HepG2 (cell line): ENCODE data around the gene MIA. TPM values are rescaled to one million over a fixed set of nuclear protein-coding genes. Genes with fewer than 3 reads are reported as not detected.
A peak's percentile ranks its signal among the peaks of the same experiment; 100 is the strongest.

Experiments used
- ATAC-seq: fragments of 200-7000 bp; cut with Tn5 transposase; 3 replicates; pipeline ENCODE4 v1.9.1; 2020; ENCODE audit warnings: mild to moderate bottlenecking, moderate library complexity
- BruUV-seq: library from RNA; stranded (reverse); fragments of 400-500 nt; replicated peaks from 2 replicates; lab custom pipeline; 2021; lab: Mats Ljungman, UMichigan
- CTCF ChIA-PET: fragments of 300-600 bp; formaldehyde crosslinking; extraction: SDS; loops from one replicate; lab custom pipeline; 2021; ENCODE audit warnings: low total read pairs, inconsistent platforms, low intra/inter-chr PET ratio; lab: Yijun Ruan, JAX
- POLR2A ChIA-PET: fragments of 350-600 bp; sonication (Branson Sonifier 250); formaldehyde crosslinking; loops from one replicate; lab custom pipeline; 2020; ENCODE audit warnings: antibody characterized with exemption, inconsistent platforms; lab: Yijun Ruan, JAX
- DNase-seq: peaks from one replicate; pipeline ENCODE4 v3.0.0-alpha.2; 2015; ENCODE audit warnings: low spot score
- FAIRE-seq: peaks from 3 replicates; lab custom pipeline; 2011; peaks lifted over from hg19 to GRCh38; lab: Jason Lieb, UNC
- H2AFZ ChIP-seq: one replicate; pipeline ENCODE4 v1.6.1; 2011; ENCODE audit warnings: low read length, inconsistent platforms
- H3K27ac ChIP-seq: fragments of 300-600 bp; 3 replicates; pipeline ENCODE4 v1.8.0; 2011; ENCODE audit warnings: mixed run types, mild to moderate bottlenecking, mixed read lengths, low read length, inconsistent platforms; ENCODE audit not compliant: insufficient read depth; ENCODE audit errors: extremely low read length
- H3K27me3 ChIP-seq, 2 experiments: fragments of 200-600 bp in 1 of 2; 2 replicates in 1 of 2; 3 replicates in 1 of 2; pipeline versions ENCODE4 v1.6.0 to v1.8.0; 2011; ENCODE audit warnings: low read length in 2 of 2, mild to moderate bottlenecking in 2 of 2, moderate library complexity in 2 of 2, inconsistent platforms in 1 of 2; ENCODE audit not compliant: insufficient read depth in 2 of 2, control insufficient read depth in 1 of 2
- H3K36me3 ChIP-seq, 2 experiments: fragments of 200-600 bp in 1 of 2; replicated peaks in 1 of 2; 2 replicates in 1 of 2; 3 replicates in 1 of 2; pipeline versions ENCODE4 v1.5.1 to v1.8.0; 2011; ENCODE audit warnings: low read length in 2 of 2, inconsistent platforms in 1 of 2; ENCODE audit not compliant: insufficient read depth in 2 of 2, control insufficient read depth in 1 of 2
- H3K4me1 ChIP-seq: 2 replicates; pipeline ENCODE4 v1.5.1; 2012; ENCODE audit warnings: low read length, inconsistent platforms; ENCODE audit not compliant: insufficient read depth
- H3K4me2 ChIP-seq: 2 replicates; pipeline ENCODE4 v1.6.0; 2011; ENCODE audit warnings: low read depth, low read length, inconsistent platforms
- H3K4me3 ChIP-seq, 3 experiments: fragments of 200-600 bp in 1 of 3; sonication (generic), shearing (Covaris generic) in 1 of 3; replicated peaks in 1 of 3; 2 replicates each; pipeline ENCODE4 v1.5.1; 2011 to 2016; ENCODE audit warnings: low read length in 3 of 3, inconsistent platforms in 2 of 3, low read depth in 2 of 3, mild to moderate bottlenecking in 2 of 3, control low read depth in 1 of 3, mixed read lengths in 1 of 3; ENCODE audit not compliant: insufficient read depth in 1 of 3
- H3K79me2 ChIP-seq: one replicate; pipeline ENCODE4 v1.6.1; 2011; ENCODE audit warnings: low read length, inconsistent platforms; ENCODE audit not compliant: insufficient read depth
- H3K9ac ChIP-seq: 2 replicates; pipeline ENCODE4 v1.6.0; 2011; ENCODE audit warnings: mild to moderate bottlenecking, low read depth, low read length, inconsistent platforms; ENCODE audit not compliant: insufficient read depth
- H3K9me3 ChIP-seq: 2 replicates; pipeline ENCODE4 v1.5.1; 2012; ENCODE audit warnings: mild to moderate bottlenecking, low read length
- H4K20me1 ChIP-seq: 2 replicates; pipeline ENCODE4 v1.6.0; 2011; ENCODE audit warnings: inconsistent platforms, mild to moderate bottlenecking, low read length, moderate library complexity; ENCODE audit not compliant: insufficient read depth
- EZH2 ChIP-seq: conservative IDR thresholded peaks from 2 replicates; pipeline ENCODE4 v1.6.1; 2012; ENCODE audit warnings: mild to moderate bottlenecking, low read depth, low read length, moderate library complexity
- SMYD3 ChIP-seq: sonication (generic); formaldehyde crosslinking; IDR thresholded peaks from 2 replicates; pipeline ENCODE4 v1.8.1; 2023; ENCODE audit warnings: mild to moderate bottlenecking, missing genetic modification reagents
- STAG1 ChIP-seq: sonication (generic); formaldehyde crosslinking; IDR thresholded peaks from 2 replicates; pipeline ENCODE4 v1.4.0; 2020; ENCODE audit warnings: missing genetic modification reagents
- ZMAT3 ChIP-seq: sonication (generic); formaldehyde crosslinking; conservative IDR thresholded peaks from 2 replicates; pipeline ENCODE4 v1.7.0; 2021; ENCODE audit warnings: missing genetic modification reagents
- ZNF205 ChIP-seq: IDR thresholded peaks from 2 replicates; pipeline ENCODE4 v1.6.1; 2018; ENCODE audit warnings: missing biosample characterization, missing genetic modification reagents
- ZNF552 ChIP-seq: sonication (generic); formaldehyde crosslinking; IDR thresholded peaks from 2 replicates; pipeline ENCODE4 v1.9.0; 2022; ENCODE audit warnings: missing genetic modification reagents, mild to moderate bottlenecking, borderline replicate concordance
- ZNF747 ChIP-seq: sonication (generic); formaldehyde crosslinking; IDR thresholded peaks from 2 replicates; pipeline ENCODE4 v1.8.1; 2023; ENCODE audit warnings: missing genetic modification reagents, mild to moderate bottlenecking, borderline replicate concordance
- ZSCAN21 ChIP-seq: sonication (generic); formaldehyde crosslinking; IDR thresholded peaks from 2 replicates; pipeline ENCODE4 v1.8.0; 2022; ENCODE audit warnings: mild to moderate bottlenecking, missing genetic modification reagents, moderate library complexity, borderline replicate concordance
- WGBS: methylation state at CpG from one replicate; pipeline ENCODE4 v1.1.6; 2017; ENCODE audit warnings: low lambda C conversion rate; 5-methylcytosine and 5-hydroxymethylcytosine counted together
- in situ Hi-C: cut with HindIII; loops from 2 replicates; pipeline ENCODE4 v1.10.0; 2017; ENCODE audit warnings: low pct_unique_long_range_greater_than_20kb; ENCODE audit not compliant: extremely low pct_ligation_motif_present
- intact Hi-C: fragments of 100-400 bp; cut with micrococcal nuclease; formaldehyde crosslinking; loops from one replicate; pipeline ENCODE4 v1.10.0; 2022; ENCODE audit not compliant: unreplicated experiment
- polyA plus RNA-seq, 8 experiments: library from polyadenylated mRNA; depleted of rRNA in 3 of 8; stranded (reverse) in 7 of 8; unstranded in 1 of 8; fragments of >200 nt; fragmentation: Illumina TruSeq in 4 of 8; extraction: Trizol in 4 of 8; gene quantifications; 2 replicates each; pipeline versions ENCODE4 v1.2.1 to v1.2.3, GENCODE V29; 2011 to 2016; ENCODE audit warnings: low read depth in 4 of 8, missing spikeins in 1 of 8, mixed read lengths in 1 of 8; ENCODE audit not compliant: insufficient read depth in 1 of 8
- total RNA-seq, 5 experiments: library from RNA; depleted of rRNA; stranded (reverse); fragments of >200 nt; fragmentation: Illumina TruSeq; extraction: Trizol; gene quantifications; 2 replicates each; pipeline ENCODE4 v1.2.3, GENCODE V29; 2016; ENCODE audit warnings: low read depth in 1 of 5
- TF ChIP-seq, protein P1 (sequence below): sonication (generic); formaldehyde crosslinking; IDR thresholded peaks from 2 replicates; pipeline ENCODE4 v1.4.0; 2020; ENCODE audit warnings: missing genetic modification reagents, mild to moderate bottlenecking, borderline replicate concordance

The MIA gene
- total and polyA plus RNA-seq, 2 of the 13 experiments (the other 11 are each of a cell fraction or from before 2014, with no cell fraction given): 0.61 TPM; not detected in 1

GRCh38 chr19:40807147-40808020 lies 32.1 kb downstream of the MIA start (continued):
- TF ChIP-seq, protein P1, sequence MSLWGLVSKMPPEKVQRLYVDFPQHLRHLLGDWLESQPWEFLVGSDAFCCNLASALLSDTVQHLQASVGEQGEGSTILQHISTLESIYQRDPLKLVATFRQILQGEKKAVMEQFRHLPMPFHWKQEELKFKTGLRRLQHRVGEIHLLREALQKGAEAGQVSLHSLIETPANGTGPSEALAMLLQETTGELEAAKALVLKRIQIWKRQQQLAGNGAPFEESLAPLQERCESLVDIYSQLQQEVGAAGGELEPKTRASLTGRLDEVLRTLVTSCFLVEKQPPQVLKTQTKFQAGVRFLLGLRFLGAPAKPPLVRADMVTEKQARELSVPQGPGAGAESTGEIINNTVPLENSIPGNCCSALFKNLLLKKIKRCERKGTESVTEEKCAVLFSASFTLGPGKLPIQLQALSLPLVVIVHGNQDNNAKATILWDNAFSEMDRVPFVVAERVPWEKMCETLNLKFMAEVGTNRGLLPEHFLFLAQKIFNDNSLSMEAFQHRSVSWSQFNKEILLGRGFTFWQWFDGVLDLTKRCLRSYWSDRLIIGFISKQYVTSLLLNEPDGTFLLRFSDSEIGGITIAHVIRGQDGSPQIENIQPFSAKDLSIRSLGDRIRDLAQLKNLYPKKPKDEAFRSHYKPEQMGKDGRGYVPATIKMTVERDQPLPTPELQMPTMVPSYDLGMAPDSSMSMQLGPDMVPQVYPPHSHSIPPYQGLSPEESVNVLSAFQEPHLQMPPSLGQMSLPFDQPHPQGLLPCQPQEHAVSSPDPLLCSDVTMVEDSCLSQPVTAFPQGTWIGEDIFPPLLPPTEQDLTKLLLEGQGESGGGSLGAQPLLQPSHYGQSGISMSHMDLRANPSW: no peak
- TF ChIP-seq STAG1 (CRISPR knock-in tag) (peak; percentile 68), EZH2 (no peak), ZNF747 (CRISPR knock-in tag) (0 out of 2 replicates have a peak, but pooled peaks have one; percentile 38), ZMAT3 (CRISPR knock-in tag) (no peak), ZNF552 (no peak)

DNA sequence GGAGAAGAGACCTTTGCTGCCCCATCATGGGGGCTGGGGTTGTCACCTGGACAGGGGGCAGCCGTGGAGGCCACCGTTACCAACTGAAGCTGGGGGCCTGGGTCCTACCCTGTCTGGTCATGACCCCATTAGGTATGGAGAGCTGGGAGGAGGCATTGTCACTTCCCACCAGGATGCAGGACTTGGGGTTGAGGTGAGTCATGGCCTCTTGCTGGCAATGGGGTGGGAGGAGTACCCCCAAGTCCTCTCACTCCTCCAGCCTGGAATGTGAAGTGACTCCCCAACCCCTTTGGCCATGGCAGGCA lies 32.7 kb downstream of the MIA start:
- Histone ChIP-seq H3K4me3 (no peak overlapping the region), H3K9me3 (no peaks in the 10 kb centered on the region), H3K4me2 (no peak overlapping the region), H4K20me1 (peaks cover 11% of the 10 kb centered on the region; the same call in 1 of the 2 replicates), H3K4me1 (peaks cover 21% of the 10 kb centered on the region), H3K27ac (no peak overlapping the region), H3K9ac (no peak overlapping the region), H3K36me3 (peaks cover 12 to 29% of the 10 kb centered on the region in 2 experiments; a peak in 4 of 5 replicates), H3K27me3 (no peaks in the 10 kb centered on the region; a peak in 1 of 5 replicates), H3K79me2 (peaks cover 9% of the 10 kb centered on the region), H2AFZ (no peak overlapping the region)
- FAIRE-seq (no peak), DNase-seq (no peak), ATAC-seq (no peak)
- BruUV-seq: no TSS peak
- in situ Hi-C loops: loop anchor here (5.0 kb wide), 2 partner anchors 56 to 146 kb away; partner anchors contain the start of genes ACTMAP and SNRPA
- POLR2A ChIA-PET: interaction anchor here (0.6 to 3.1 kb wide), 3 partner anchors 10 to 607 kb away, joined by 3 to 21 read pairs (median 10); partner anchors contain the start of genes EGLN2 and RAB4B
- TF ChIP-seq ZSCAN21 (CRISPR knock-in tag) (no peak), SMYD3 (CRISPR knock-in tag) (no peak), ZNF205 (CRISPR knock-in tag) (no peak)
- CTCF ChIA-PET: interaction anchor here (0.7 to 1.1 kb wide), 2 partner anchors 63 to 145 kb away, joined by 3 to 4 read pairs; no protein-coding TSS in a partner anchor
- intact Hi-C loops: loop anchor here (5.0 kb wide), 2 partner anchors 91 to 146 kb away; partner anchors contain the start of genes COQ8B and ITPKC
- WGBS: no CpG with 5 or more reads among the region's 2 CpGs
